T-helper 1 cell treated with Interleukin-12 subunit alpha and Interleukin-12 subunit beta and Interleukin-4 antibody, amounts not matched to agents 30 ng/mL and 1 ng/mL, for 36 hours (primary cell): ENCODE data around the gene HDAC4. TPM values are rescaled to one million over a fixed set of nuclear protein-coding genes. Genes with fewer than 3 reads are reported as not detected.
"Not testable (repeated sequence)": the region's sequence is repeated elsewhere in the genome, so short reads cannot be mapped to it uniquely, and the experiment has no call there.

ENCODE experiments used
- intact Hi-C: fragments of 100-400 bp; cut with micrococcal nuclease; formaldehyde crosslinking; loops from one replicate; pipeline ENCODE4 v1.15.1; 2024
- total RNA-seq: library from RNA; stranded (reverse); gene quantifications from 2 replicates; pipeline ENCODE4 v1.2.3, GENCODE V29; 2022

HDAC4 gene
- total RNA-seq, result 82.0 and 82.1 TPM in 2 replicates

GRCh38 chr2:239400596-239401066, at the start of gene HDAC4:
Gene HDAC4 (minus strand): TSS chr2:239401020. CDS start chr2:239352699, 48,321 bp downstream.
- intact Hi-C loops, result loop anchor here (1.0 to 5.0 kb wide), 13 partner anchors 19 to 736 kb away; partner anchors contain the start of gene COPS9

- intact Hi-C loops, result not testable (repeated sequence)
Measured at GRCh38 chr2:239449468-239449867, 48.6 kb upstream of the HDAC4 start.

- intact Hi-C loops, result no loop called here
Measured at GRCh38 chr2:239445771-239446524, 45.1 kb upstream of the HDAC4 start.

- intact Hi-C loops, result no loop called here
Measured at GRCh38 chr2:239444626-239445577, 44.1 kb upstream of the HDAC4 start.

GRCh38 chr2:239443666-239444567, 43.1 kb upstream of the HDAC4 start:
- intact Hi-C loops, result no loop called here

DNA sequence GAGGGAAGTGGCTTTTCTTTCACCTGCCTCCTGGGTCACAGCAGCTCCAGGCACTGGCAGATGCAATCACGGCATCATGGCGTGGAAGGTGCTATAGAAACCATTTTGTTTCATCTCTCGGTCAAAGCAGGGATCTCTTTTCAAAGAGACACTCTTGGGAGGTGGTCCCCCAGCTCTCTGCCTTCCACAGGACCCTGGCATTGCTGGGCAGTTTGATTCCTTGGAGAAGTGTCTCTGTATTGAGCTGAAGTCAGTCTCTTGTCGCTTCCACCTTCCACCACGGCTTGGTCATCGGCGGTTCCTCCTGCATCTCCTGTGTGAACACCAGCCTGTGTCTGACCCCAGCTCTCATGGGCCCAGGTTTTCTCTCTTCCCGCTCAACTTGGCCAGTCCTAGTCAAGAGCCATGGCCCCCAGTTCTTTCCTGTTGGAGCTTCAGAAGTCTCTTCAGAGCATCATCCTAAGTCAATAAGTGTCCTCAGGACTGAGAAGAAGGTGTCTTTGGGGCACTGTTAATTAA, 42.3 kb upstream of the HDAC4 start:
- intact Hi-C loops, result no loop called here

GRCh38 chr2:239442192-239442591, 41.4 kb upstream of the HDAC4 start:
- intact Hi-C loops, result no loop called here

- intact Hi-C loops, result no loop called here
Measured at GRCh38 chr2:239441261-239442078, 40.6 kb upstream of the HDAC4 start.

- intact Hi-C loops, result no loop called here
Measured at GRCh38 chr2:239440511-239440959, 39.7 kb upstream of the HDAC4 start.

DNA sequence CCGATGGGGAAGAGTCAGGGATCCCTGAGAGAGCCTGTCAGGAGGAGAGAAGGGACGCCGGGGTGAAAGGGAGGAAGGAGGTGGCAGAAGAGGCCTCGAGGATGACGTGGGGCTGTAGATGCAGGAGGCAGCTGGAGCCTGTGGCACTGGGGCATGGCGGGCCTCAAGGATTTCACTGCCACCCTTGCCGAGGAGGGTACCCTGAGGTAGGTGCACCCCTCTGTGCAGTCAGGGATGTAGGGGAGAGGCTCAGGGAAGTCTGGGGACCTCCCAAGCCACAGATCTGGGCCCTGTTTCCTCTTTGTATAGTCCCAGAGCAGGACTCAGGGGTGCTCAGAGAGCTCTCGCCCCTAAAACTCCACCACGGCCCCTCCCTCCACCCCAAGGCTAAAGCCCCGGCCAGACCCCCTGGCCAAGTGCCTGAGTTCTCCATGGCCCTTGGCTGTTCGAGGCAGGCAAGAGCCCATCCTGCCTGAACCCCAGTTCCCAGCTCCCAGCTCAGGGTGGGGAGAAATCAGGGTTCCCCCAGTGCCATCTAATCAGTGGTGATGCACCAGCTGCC, 39.0 kb upstream of the HDAC4 start:
- intact Hi-C loops, result no loop called here

DNA sequence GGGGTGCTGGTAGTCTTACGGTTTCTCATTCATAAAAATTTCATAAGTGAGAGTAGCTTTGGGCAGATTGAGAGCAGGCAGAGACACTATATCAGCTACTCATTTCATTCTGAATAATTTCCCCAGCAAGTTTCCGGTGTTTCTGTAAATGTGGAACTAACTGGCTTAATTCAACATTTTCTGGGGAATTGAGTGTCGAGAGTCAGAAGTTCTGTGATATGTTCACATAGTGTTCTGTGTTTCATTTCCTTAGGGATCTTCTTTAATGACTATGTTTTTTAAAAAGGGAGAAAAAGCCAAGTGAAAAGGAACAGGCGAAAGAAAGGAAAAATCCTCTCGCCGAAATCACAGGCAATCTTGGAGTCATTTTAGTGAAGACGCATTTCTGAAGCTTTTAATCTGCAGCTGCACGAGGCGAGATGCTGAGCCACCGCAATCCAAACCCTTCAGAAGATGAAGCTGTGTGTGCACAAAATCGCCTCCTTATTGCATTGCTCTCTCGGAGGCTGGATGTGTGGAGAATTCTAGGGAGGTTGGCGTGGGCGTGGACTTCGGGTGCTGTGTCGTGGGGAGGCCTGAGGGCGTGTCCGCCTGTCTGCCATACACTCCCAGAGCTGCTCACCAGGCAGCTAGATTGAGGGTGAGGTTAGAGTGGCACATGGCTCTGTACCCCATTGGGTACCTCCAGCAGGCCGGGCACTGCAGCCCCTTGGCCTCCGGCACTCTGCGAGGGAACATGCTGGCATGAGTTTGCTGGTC, 38.4 kb upstream of the HDAC4 start:
- intact Hi-C loops, result no loop called here

DNA sequence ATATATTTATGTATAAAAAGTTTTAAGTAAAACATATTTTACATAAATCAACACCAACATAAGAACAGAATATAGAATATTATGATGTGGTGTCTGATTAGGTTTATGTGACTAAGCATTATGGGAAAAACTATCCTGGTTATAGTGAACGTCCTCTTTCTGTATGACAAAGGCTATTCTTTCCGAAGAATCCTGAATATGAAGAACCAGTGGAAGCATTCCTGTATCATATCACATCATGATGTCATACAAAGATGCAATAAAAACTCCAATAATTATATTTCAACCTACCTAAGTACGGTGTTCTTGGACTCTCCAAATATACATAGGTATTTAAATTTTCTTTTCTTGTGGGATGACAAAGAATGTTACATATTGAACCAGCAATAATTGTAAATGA, 37.5 kb upstream of the HDAC4 start:
- intact Hi-C loops, result no loop called here

DNA sequence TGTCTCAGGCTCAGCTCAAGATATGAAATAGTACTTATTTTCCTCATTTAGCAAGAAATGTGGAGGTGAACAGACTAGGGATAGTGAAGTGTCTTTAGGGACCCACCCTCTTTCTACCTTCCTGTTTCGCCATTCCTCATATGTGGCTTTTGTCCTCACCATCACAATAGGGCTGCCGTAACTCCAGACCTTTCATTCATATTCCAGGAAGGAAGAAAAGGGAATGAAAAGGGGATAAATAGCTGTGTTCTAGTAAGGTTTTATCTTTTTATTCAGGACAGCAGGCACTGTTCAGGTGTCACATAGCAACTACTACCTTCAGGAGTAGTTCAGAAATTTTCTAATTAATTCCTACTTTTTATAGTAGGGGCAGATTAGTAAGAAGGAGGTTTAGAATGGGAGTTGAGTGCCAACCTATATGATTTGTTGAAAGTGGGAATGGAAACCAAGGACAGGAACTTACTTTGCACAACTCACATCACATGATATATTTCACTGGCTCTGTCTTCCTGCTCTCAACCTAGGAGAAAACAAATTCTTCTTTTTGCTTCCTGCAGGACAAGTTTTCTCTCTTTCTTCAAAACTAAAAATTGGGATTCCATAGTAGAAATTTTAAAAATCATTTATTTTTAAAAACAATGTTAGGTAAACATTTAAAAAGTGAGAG, 36.0 kb upstream of the HDAC4 start:
- intact Hi-C loops, result no loop called here

DNA sequence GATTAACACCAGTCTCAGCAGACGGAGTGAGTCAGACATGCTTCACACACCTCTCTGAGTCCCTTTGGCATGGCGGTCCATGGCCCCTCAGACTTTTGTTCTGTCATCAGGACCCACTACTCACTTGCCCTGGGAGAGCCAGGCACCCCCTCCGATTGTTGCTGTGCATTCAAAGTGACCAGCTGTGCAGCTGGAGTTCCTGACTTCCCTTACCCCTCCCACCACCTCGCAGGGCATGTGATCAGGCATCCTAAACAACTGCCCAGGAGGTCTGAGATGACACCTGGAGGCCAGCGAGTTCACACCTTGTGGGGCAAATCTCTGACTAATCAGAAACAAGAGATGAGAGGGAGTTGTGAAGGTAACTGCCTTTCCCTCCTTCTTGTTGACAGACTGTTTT, 35.3 kb upstream of the HDAC4 start:
- intact Hi-C loops, result no loop called here

GRCh38 chr2:239433777-239434403, 33.1 kb upstream of the HDAC4 start:
- intact Hi-C loops, result no loop called here

DNA sequence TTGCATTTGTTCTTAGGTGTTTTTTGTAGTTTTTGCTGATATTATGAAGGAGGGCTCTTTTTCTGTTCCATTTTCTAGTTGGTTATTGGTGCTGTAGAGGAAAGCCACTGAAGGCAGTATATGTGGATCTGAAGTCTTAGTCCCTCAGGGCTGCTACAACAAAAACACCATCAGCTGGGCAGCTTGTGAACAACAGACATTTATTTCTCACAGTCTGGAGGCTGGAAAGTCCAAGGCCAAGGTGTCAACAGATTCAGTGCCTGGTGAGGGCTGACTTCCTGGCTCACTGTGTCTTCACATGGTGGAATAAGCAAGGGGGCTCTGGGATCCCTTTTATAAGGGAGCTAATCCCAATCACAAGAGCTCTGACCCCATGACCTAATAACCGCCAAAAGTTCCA, 31.4 kb upstream of the HDAC4 start:
- intact Hi-C loops, result no loop called here

DNA sequence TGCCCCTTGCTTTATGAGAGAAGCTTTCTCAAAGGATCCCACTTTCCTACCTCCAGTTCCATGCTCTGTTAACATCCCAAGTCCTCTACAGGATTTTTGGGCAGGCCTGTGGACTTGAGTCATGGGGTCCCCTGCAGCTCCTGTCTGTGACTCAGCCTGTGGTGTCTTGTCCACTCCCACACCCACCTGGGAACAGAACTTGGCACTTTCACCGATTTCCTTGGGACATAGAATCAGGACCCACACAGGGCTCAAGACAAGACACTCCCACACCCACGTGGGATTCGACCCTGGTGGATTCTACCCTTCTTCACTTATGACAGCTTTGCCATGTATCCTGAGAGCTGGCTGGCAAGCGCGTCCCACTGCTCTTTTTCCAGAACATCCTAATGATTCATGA, 30.7 kb upstream of the HDAC4 start:
- intact Hi-C loops, result no loop called here
